ENCODE measurements around the gene RBM34. TPM values are rescaled to one million over a fixed set of nuclear protein-coding genes. Genes with fewer than 3 reads are reported as not detected.
"Not testable (repeated sequence)": the region's sequence is repeated elsewhere in the genome, so short reads cannot be mapped to it uniquely, and the experiment has no call there.

RBM34 gene
- total RNA-seq, 1 donor: 55.2 TPM

- H3K4me3 ChIP-seq (ENCODE audit: low read depth, low read length): peak overlapping the region; percentile 6
- peak; percentile 48 for TF ChIP-seq CTCF (IDR thresholded peaks at IDR 0.05; ENCODE audit: insufficient read depth, low read length)
- peak; percentile 79 for DNase-seq (ENCODE audit: low read depth)
Observed at GRCh38 chr1:235093013-235093695, 67.9 kb downstream of the RBM34 start.

DNA sequence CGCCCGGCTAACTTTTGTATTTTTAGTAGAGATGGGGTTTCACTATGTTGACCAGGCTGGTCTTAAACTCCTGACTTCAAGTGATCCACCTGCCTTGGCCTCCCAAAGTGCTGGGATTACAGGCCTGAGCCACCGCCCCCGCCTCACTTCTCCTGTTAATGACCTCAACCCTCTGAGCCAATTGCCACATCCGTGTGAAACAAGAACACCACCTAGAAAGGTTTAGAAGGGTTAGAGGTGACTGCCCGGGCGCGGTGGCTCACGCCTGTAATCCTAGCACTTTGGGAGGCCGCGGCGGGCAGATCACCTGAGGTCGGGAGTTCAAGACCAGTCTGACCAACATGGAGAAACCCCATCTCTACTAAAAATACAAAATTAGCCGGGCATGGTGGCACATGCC, 68.6 kb downstream of the RBM34 start:
- H3K4me3 ChIP-seq (ENCODE audit: low read depth, low read length); DNase-seq (ENCODE audit: low read depth): not testable (repeated sequence)

DNA sequence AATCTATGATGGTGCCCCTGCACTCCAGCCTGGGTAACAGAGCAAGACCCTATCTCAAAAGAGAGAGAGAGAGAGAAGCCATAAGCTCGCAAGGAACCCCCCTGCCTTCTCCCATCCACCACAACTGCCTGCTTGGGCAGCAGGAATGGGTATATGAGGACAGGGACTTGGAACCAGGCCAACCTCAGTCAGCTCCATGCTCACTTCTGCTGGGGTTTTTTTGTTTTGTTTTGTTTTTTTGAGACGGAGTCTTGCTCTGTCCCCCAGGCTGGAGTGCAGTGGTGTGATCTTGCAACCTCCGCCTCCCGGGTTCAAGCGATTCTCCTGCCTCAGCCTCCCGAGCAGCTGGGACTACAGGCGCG, 69.0 kb downstream of the RBM34 start:
- not testable (repeated sequence) for H3K4me3 ChIP-seq (ENCODE audit: low read depth, low read length); DNase-seq (ENCODE audit: low read depth)

- not testable (repeated sequence) for DNase-seq (ENCODE audit: low read depth); H3K4me3 ChIP-seq (ENCODE audit: low read depth, low read length)
Observed at GRCh38 chr1:235091319-235092044, 69.6 kb downstream of the RBM34 start.

- no peak for TF ChIP-seq CTCF (IDR thresholded peaks at IDR 0.05; ENCODE audit: insufficient read depth, low read length)
- no peak overlapping the region for H3K4me3 ChIP-seq (ENCODE audit: low read depth, low read length)
- DNase-seq (ENCODE audit: low read depth): no peak
Observed at GRCh38 chr1:235090406-235091069, 70.5 kb downstream of the RBM34 start.

GRCh38 chr1:235088907-235089306, 72.1 kb downstream of the RBM34 start:
- no peak for TF ChIP-seq CTCF (IDR thresholded peaks at IDR 0.05; ENCODE audit: insufficient read depth, low read length)
- DNase-seq (ENCODE audit: low read depth): no peak
- H3K4me3 ChIP-seq (ENCODE audit: low read depth, low read length): no peak overlapping the region

DNA sequence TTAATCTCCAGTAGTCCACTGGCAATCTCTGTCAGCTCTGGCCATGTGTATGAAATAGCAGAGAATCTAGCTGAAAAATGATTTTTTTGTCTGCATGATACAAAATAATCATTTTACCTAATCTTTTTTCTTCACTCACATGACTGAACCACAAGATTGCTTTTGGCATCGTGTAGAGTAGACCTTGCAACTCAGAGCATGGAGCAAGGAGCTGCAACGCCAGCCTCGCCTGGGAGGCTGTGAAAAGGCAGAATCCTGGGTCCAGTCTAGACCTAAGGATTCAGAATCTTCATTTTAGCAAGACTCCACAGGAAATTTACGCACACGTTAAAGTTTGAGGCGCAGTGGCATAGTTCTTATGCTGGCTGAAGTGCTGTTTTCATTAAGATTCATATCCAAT, 72.6 kb downstream of the RBM34 start:
- TF ChIP-seq CTCF (IDR thresholded peaks at IDR 0.05; ENCODE audit: insufficient read depth, low read length): no peak
- DNase-seq (ENCODE audit: low read depth): peak; percentile 53
- H3K4me3 ChIP-seq (ENCODE audit: low read depth, low read length): no peak overlapping the region

DNA sequence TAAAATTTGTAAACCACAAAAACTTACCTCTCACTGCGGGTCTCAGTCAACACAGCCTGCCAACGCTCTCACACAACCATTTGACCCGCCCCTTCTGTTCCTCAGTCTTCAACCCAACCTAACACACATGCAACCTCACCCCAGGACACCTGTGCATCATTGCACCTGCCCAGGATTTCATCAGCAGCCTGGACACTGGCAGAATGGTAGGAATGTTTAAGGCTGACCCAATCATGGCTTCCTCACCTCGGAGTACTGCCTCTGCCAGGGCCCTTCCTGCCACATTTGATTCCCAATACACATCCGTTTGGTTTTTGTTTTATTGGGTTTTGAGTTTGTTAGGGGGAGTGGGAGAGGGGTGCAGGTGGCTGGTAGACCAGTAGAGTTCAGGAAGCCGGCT, 73.1 kb downstream of the RBM34 start:
- DNase-seq (ENCODE audit: low read depth): no peak
- no peak overlapping the region for H3K4me3 ChIP-seq (ENCODE audit: low read depth, low read length)
- no peak for TF ChIP-seq CTCF (IDR thresholded peaks at IDR 0.05; ENCODE audit: insufficient read depth, low read length)

GRCh38 chr1:235085411-235086117, 75.5 kb downstream of the RBM34 start:
- not testable (repeated sequence) for H3K4me3 ChIP-seq (ENCODE audit: low read depth, low read length); DNase-seq (ENCODE audit: low read depth)
